ENCODE measurements around the gene ANKHD1. TPM values are rescaled to one million over a fixed set of nuclear protein-coding genes. Genes with fewer than 3 reads are reported as not detected.

The ANKHD1 gene
- total and polyA plus RNA-seq, 9 of the 15 experiments (the other 6 are each of a cell fraction or from before 2014, with no cell fraction given): 38.9 to 138 (median 78.7) TPM

DNA sequence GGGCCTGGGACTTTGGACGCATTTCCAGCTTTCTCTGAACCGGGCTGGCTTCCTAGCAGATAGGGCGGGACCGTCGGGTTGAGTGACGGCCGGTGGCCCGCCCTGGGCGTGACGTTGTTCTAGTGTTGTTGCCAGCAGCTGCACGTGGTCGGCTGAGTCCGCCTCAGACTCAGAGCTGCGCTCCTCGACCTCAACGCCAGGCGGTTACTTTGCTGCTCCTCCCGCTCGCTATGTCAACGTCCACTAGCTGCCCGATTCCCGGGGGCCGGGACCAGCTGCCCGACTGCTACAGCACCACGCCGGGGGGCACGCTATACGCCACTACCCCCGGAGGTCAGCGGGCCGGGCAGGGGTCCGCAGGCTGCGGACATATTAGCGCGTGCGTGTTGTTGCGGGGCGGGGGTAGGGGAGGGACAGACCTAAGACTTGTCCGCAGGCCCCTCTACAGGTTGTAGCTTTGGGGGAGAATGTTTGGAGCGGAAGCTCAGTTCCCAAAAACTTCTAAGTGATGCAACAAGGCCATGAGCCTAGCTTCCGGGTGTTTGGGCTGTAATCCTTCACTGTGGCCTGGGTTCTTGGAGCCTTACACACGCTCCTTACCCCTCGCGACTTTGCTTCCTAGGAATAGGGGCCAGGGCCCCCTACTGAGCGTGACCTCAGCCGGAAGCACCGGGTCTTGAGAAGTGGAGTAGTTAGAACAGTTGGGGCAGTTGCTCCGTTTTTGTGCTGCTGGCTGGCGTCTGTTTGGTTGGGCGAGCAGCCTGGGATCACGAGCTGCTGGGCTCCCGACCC lies 146.1 kb downstream of the ANKHD1 start, which contains the start of gene EIF4EBP3 (continued):
- TF ChIP-seq, protein P1, sequence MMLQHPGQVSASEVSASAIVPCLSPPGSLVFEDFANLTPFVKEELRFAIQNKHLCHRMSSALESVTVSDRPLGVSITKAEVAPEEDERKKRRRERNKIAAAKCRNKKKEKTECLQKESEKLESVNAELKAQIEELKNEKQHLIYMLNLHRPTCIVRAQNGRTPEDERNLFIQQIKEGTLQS (IDR thresholded peaks at IDR 0.05): peak; percentile 48
- TF ChIP-seq, protein P1 (CRISPR knock-in tag; conservative IDR thresholded peaks at IDR 0.05): peak; percentile 61; the same call in 1 of the 2 replicates
- TF ChIP-seq ILF3 (IDR thresholded peaks at IDR 0.05; ENCODE audit: borderline replicate concordance) (peak; percentile 93; the same call in 1 of the 2 replicates), ZBED1 (IDR thresholded peaks at IDR 0.05) (no peak), PTRF (tag; IDR thresholded peaks at IDR 0.05) (no peak), NFE2L1 (tag; IDR thresholded peaks at IDR 0.05; ENCODE audit: borderline replicate concordance, low read depth) (no peak), HDAC1 (IDR thresholded peaks at IDR 0.05) (peak in 1 of 2 experiments; percentile 65; a peak in 1 of 4 replicates), NR4A1 (CRISPR knock-in tag; IDR thresholded peaks at IDR 0.05) (no peak), NR4A1 (tag; IDR thresholded peaks at IDR 0.05) (0 out of 2 replicates have a peak, but pooled peaks have one; percentile 30), FOXM1 (IDR thresholded peaks at IDR 0.05; ENCODE audit: low read depth) (no peak), FOXM1 (CRISPR knock-in tag; IDR thresholded peaks at IDR 0.05; ENCODE audit: low read depth) (0 out of 2 replicates have a peak, but pooled peaks have one; percentile 67), IRF2 (CRISPR knock-in tag; IDR thresholded peaks at IDR 0.05) (no peak), PHF8 (IDR thresholded peaks at IDR 0.05; ENCODE audit: borderline replicate concordance, low read length) (peak; percentile 36; the same call in 1 of the 2 replicates), RB1 (IDR thresholded peaks at IDR 0.05; ENCODE audit: low read depth) (peak; percentile 67), NFIC (IDR thresholded peaks at IDR 0.05) (peak; percentile 80), MIER1 (IDR thresholded peaks at IDR 0.05; ENCODE audit: low read depth) (no peak), ATF1 (CRISPR knock-in tag; IDR thresholded peaks at IDR 0.05) (no peak), ATF1 (tag; IDR thresholded peaks at IDR 0.05) (peak; percentile 93)
- TF ChIP-seq, protein P2, sequence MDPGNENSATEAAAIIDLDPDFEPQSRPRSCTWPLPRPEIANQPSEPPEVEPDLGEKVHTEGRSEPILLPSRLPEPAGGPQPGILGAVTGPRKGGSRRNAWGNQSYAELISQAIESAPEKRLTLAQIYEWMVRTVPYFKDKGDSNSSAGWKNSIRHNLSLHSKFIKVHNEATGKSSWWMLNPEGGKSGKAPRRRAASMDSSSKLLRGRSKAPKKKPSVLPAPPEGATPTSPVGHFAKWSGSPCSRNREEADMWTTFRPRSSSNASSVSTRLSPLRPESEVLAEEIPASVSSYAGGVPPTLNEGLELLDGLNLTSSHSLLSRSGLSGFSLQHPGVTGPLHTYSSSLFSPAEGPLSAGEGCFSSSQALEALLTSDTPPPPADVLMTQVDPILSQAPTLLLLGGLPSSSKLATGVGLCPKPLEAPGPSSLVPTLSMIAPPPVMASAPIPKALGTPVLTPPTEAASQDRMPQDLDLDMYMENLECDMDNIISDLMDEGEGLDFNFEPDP (CRISPR knock-in tag; IDR thresholded peaks at IDR 0.05): 0 out of 2 replicates have a peak, but pooled peaks have one; percentile 37
- TF ChIP-seq, protein P3, sequence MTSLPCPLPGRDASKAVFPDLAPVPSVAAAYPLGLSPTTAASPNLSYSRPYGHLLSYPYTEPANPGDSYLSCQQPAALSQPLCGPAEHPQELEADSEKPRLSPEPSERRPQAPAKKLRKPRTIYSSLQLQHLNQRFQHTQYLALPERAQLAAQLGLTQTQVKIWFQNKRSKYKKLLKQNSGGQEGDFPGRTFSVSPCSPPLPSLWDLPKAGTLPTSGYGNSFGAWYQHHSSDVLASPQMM (CRISPR knock-in tag; IDR thresholded peaks at IDR 0.05): no peak
- TF ChIP-seq, protein P4, sequence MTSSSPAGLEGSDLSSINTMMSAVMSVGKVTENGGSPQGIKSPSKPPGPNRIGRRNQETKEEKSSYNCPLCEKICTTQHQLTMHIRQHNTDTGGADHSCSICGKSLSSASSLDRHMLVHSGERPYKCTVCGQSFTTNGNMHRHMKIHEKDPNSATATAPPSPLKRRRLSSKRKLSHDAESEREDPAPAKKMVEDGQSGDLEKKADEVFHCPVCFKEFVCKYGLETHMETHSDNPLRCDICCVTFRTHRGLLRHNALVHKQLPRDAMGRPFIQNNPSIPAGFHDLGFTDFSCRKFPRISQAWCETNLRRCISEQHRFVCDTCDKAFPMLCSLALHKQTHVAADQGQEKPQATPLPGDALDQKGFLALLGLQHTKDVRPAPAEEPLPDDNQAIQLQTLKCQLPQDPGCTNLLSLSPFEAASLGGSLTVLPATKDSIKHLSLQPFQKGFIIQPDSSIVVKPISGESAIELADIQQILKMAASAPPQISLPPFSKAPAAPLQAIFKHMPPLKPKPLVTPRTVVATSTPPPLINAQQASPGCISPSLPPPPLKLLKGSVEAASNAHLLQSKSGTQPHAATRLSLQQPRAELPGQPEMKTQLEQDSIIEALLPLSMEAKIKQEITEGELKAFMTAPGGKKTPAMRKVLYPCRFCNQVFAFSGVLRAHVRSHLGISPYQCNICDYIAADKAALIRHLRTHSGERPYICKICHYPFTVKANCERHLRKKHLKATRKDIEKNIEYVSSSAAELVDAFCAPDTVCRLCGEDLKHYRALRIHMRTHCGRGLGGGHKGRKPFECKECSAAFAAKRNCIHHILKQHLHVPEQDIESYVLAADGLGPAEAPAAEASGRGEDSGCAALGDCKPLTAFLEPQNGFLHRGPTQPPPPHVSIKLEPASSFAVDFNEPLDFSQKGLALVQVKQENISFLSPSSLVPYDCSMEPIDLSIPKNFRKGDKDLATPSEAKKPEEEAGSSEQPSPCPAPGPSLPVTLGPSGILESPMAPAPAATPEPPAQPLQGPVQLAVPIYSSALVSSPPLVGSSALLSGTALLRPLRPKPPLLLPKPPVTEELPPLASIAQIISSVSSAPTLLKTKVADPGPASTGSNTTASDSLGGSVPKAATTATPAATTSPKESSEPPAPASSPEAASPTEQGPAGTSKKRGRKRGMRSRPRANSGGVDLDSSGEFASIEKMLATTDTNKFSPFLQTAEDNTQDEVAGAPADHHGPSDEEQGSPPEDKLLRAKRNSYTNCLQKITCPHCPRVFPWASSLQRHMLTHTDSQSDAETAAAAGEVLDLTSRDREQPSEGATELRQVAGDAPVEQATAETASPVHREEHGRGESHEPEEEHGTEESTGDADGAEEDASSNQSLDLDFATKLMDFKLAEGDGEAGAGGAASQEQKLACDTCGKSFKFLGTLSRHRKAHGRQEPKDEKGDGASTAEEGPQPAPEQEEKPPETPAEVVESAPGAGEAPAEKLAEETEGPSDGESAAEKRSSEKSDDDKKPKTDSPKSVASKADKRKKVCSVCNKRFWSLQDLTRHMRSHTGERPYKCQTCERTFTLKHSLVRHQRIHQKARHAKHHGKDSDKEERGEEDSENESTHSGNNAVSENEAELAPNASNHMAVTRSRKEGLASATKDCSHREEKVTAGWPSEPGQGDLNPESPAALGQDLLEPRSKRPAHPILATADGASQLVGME (CRISPR knock-in tag; IDR thresholded peaks at IDR 0.05): no peak
